Activated CD4-positive, alpha-beta T cell treated with anti-CD3 and anti-CD28 coated beads, Interleukin-2, Interleukin-4, amounts not matched to agents 100 ng/mL and 50 ng/mL, durations not matched to agents 16 hours and 8 hours (primary cell): ENCODE data around the gene SERAC1.
"Not testable (repeated sequence)": the region's sequence is repeated elsewhere in the genome, so short reads cannot be mapped to it uniquely, and the experiment has no call there.

Experiments used
- DNase-seq: peaks from one replicate; pipeline ENCODE4 v3.0.0-alpha.2; 2020; ENCODE audit warnings: low spot score

SERAC1 gene

DNA sequence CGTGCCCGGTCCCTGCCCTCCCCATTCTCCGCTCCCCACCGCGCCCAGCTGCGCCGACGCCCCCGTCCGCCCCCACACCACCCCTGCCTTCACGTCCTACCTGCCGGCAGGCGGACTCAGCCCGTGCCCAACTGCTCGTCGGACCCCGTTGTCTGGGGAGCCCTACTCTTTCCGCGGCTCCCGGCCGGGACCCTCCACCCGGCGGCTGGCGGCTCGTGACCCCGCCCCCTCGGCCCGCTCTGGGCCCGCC lies at the start of gene SERAC1:
TSS of gene SERAC1 (minus strand) at position 223 of the 250 bp plus-strand sequence. CDS start 9,899 bp downstream, outside the sequence.
- no peak for DNase-seq

DNA sequence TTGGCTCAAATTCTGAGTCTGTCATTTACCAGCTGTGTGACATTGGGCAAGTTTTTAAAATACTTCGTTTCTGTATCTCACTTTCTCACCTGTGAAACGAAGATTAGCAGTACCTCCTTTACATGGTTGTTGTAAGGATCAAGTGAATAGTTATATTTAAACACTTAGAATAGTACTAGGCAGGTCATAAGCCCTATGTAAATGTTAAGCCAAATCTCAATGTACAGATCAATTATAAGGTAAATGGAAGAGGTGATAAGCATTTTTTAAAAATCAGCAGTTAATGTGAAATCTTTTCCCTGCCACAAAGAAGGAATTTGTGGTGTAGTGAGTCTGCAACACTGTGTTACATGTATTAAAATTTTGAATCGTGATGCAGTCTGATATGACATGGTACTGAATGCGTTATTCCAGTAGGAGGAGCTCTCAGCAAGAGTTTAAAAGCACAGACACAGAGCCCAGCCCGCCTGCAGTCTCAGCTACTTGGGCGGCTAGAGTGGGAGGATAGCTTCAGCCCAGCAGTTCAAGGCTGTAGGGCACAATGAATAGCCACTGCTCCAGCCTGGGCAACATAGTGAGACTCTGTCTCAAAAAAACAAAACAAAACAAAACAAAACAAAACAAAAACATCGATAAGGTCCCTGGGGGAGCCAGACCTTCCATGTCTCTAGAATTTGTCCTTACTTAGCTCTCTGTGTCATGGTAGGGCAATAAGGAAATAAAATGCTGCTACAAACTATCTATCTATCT lies 46.0 kb upstream of the SERAC1 start:
- peak; percentile 82 for DNase-seq

DNA sequence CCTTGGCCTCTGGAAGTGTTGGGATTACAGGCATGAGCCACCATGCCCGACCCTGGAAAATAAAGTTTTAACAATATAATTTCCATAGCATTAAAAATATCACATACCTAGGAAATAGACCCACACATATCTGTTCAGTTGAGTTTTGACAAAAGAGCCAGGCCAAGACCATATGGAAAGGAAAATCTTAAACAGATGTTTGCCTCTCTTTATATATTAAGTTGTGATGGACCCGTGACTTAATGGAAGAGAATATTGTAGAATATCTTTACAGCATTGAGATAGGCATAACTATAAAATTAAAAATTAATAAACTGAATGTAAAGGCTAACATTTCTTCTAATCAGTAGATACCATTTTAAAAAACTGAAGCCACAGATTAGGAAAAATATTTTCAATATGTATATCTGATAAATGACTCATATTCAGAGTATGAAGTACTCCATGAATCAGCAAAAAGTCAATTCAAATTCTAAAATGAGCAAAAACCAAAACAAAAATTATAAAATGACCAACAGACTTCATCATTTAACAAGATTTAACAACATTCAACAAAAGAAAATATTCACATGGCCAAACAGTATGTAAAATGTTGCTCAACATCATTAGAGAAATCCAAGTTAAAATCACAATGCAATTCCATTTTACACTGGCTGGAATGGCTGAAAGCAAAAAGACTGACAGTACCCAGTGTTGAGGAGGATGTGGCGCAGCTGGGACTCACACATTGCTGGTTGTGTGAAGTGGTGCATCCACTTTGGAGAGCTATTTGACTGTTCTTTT lies 43.4 kb upstream of the SERAC1 start:
- DNase-seq, result peak; percentile 70

DNA sequence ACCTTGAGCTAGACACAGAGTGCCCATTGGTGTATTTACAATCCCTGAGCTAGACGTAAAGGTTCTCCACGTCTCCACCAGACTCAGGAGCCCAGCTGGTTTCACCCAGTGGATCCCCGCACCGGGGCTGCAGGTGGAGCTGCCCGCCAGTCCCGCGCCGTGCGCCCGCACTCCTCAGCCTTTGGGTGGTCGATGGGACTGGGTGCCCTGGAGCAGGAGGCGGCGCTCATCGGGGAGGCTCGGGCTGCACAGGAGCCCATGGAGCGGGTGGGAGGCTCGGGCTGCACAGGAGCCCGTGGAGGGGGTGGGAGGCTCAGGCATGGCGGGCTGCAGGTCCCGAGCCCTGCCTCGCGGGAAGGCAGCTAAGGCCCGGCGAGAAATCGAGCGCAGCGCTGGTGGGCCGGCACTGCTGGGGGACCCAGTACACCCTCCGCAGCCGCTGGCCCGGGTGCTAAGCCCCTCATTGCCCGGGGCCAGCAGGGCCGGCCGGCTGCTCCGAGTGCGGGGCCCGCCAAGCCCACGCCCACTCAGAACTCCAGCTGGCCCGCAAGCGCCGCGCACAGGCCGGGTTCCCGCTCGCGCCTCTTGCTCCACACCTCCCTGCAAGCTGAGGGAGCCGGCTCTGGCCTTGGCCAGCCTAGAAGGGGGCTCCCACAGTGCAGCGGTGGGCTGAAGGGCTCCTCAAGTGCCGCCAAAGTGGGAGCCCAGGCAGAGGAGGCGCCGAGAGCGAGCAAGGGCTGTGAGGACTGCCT lies 41.7 kb upstream of the SERAC1 start:
- not testable (repeated sequence) for DNase-seq

DNA sequence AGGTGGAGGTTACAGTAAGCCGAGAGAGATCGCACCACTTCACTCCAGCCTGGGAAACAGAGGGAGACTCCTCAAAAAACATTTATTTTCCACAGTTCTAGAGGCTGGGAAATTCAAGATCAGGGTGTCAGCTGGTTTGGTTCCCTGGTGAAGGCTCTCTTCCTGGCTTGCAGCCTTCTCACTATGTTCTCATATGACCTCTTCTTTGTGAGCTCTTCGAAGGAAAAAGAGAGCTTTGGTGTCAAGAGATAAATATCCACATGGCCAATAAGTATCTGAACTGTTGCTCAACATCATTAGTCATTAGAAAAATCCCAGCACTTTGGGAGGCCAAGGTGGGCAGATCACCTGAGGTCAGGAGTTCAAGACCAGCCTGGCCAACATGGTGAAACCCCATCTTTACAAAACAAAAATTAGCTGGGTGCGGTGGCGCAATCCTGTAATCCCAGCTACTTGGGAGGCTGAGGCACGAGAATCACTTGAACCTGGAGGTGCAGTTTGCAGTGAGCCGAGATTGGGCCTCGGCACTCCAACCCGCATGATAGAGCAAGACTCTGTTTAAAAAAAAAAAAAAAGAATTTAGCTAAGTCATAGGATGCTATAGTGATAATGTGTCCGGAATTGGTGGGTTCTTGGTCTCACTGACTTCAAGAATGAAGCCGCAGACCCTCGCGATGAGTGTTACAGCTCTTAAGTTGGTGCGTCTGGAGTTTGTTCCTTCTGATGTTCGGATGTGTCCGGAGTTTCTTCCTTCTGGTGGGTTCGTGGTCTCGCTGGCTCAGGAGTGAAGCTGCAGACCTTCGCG lies 40.4 kb upstream of the SERAC1 start:
- not testable (repeated sequence) for DNase-seq

DNA sequence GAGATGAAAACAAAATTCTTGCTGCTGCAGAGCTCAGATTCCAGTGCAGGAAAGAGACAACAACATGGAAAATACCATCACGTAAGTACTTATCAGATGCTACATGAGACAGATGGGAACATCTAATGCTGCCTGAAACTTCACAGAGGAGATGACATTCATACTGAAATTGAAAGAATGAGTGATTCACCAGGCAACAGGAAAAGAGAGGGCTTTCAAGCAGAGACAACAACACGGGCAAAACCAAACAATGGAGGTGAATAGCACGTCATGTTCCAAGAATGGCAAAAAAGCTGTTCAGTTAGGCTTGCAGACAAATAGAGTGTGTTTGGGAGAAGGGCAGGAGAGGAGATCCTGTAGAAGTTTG lies 39.3 kb upstream of the SERAC1 start:
- DNase-seq, result peak; percentile 92

DNA sequence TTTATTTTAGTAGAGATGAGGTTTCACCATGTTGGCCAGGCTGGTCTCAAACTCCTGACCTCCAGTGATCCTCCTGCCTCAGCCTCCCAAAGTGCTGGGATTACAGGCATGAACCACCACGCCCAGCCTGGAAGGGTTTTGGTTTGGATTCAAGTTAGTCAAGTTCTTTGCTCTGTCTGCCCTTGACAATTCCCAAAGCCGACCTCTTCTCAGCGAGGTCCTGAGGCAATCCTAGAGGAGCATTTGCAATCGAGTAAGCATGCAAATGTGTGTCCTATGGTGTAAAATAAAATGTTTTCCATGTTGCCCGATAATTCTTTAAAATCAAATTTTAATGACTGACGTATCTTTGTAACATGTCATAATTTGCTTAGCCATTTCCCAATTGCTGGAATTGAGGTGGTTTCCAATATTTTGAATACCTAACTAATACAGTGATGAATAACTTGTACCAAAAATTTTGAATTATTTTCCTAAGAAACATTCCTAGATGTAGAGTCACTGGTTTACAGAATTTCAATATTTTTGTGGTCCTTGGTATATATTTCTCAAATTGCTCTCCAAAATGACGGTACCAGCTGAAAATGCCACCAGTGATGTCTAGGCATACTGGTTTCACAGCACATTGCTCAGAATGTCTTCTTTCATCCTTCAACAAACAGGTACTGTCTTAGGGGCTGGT lies 38.8 kb upstream of the SERAC1 start:
- DNase-seq, result no peak

DNA sequence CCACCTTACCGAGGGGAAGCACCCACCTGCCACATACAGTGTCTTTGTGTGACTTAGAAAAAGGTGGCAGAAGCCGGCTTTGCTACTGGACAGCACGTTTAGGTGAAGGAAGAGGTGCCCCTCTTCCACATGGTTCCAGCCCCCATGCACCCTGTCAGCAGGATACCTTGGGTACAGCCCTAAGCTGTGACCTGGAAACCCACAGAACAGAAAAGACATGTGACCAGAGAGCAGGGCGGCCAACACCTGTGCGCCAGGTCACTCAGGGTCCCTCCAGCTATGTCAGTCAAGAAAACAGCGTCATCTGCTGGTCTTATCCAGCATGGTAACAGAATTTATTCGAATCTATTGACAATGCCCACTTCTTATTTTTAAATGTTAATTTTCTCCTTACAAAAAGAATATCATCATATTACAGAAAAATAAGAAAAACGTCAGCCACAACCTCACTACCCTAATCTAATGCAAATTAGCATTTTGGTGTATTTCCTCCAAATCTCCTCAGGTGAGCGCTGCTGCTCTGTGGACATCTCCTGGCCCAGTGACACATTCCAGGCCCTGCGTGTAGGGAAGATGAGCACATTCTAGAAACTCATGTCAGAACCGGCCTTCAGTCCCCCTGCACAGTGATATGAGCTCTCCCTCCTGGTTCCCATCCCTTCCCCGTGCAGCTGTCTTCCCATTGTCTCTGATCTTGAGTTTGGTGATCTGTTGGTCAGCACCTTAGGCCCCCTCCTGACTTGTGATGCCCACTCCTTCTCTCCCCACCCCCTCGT lies 37.3 kb upstream of the SERAC1 start:
- DNase-seq, result no peak

DNA sequence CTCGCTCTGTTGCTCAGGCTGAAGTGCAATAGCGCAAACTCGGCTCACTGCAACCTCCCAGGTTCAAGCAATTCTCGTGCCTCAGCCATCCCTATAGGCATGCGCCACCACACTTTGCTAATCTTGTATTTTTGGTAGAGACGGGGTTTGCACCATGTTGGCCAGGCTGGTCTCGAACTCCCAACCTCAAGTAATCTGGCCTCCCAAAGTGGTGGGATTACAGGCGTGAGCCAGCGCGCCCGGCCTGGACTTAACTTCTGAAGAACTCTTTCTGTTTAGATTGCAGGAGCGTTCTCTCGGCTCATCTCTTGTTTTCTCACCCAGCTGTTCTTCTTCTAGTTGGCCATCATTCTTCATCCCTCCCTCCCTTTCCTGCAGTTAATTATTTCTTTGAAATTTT lies 30.4 kb upstream of the SERAC1 start:
- DNase-seq, result no peak

DNA sequence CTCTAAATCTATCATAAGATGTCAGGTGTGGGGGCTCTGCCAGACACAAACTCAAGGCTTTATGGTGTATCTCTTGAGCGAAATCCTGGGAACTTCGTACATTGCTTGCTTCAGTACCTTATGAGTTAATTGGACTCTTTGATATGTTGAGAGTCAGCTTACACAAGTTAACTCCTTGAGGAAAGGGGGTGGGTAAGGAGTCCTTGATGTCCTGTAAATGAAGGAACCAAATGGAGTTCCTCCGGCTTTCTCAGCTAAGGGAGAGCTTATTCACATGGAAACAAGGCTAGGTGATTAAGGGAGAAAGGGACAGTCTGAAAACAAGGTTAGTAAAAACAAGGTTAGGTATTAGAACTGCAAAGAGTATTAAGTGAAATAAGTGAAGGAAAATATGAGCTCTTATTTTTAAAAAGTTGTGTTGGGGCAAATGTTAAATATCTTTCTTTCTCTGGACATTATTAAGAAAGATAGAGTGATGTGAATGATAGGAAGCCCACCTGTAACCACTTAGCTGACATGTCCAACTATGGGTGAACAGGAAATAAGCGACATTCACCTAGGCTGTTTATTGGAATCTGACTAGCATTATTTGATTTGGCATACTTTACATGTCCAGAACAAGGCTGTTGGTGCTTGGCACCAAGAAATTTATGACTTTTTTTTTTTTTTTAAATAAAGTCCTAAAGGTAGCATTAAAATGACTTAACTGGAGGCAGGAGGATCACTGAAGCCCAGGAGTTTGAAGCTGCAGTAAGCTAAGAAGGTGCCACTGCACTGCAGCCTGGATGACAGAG lies 26.6 kb upstream of the SERAC1 start:
- DNase-seq, result no peak

DNA sequence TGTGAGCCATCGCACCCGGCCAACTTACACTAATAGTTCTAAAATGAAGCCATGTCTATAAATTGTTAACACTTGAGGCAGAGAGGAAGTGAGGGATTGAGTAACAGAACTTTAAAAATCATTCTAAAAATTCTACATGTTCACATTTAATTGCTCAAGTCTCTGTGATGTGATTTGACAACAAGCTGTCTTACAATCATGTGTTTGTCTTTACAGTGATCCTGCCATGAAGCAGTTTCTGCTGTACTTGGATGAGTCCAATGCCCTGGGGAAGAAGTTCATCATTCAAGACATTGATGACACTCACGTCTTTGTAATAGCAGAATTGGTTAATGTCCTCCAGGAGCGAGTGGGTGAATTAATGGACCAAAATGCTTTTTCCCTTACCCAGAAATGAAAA lies 23.7 kb upstream of the SERAC1 start:
- no peak for DNase-seq

DNA sequence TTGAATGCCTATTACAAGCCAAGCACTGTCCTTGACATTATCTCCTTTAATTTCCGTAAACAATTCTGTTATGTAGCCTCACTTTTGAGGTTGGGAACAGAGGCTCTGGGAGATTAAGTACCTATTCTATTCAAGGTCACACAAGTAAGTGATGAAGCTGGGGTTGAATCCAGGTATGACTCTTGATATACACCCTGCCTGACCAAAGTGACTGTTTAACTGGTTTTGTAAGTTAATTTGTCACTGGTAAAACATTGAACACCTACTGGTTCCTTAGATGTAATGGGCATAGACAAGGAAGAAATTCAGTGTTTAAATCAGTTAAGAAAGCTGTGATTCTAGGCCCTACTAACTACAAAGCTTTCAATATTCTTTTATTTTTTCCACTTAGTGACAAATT lies 23.0 kb upstream of the SERAC1 start:
- DNase-seq, result no peak

DNA sequence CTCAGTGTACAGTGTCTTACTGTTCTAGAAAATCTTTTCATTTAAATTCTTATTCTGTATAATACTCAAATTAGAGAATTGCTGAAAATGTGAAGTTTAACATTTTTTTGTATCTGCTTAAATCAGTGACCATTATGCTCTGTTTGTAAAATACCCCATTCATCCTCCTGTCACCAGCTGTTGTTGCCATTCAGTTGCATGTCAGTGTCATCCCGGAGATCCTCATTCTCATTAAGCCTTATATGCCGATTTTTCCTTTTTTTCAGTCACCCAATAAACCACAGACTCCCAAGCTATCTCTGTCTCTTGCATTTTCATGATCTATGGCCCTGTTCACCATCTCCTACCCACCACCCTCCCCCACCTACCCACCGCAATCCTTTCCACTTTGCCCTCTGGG lies 20.5 kb upstream of the SERAC1 start:
- no peak for DNase-seq

DNA sequence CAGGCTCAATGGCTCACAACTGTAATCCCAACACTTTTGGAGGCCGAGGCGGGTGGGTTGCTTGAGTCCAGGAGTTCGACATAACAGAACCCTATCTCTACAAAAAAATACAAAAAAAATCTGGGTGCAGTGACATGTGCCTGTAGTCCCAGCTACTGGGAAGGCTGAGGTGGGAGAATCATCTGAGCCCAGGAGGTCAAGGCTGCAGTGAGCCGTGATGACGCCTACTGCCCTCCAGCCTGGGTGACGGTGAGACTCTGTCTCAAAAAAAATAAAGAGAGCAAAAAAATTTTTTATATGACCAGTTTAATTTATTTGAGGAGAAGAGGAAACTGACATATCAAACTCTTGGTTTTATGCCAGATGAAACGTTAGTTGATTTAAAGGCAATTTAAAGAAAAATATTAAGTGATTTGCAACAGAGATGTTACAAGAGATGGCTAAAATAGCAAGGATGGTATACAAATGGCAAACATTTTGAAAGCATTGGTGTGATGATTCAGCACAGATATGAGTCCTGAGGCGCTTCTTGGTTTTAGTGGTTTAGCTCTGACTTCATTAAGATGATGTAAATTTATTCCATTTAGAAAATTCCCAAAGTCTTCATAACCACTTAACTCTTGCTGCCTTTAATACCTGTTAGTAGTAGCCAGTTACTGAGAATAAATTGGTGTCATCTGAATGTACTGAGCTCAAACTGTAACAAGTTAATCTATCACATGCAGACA lies 17.8 kb upstream of the SERAC1 start:
- no peak for DNase-seq

DNA sequence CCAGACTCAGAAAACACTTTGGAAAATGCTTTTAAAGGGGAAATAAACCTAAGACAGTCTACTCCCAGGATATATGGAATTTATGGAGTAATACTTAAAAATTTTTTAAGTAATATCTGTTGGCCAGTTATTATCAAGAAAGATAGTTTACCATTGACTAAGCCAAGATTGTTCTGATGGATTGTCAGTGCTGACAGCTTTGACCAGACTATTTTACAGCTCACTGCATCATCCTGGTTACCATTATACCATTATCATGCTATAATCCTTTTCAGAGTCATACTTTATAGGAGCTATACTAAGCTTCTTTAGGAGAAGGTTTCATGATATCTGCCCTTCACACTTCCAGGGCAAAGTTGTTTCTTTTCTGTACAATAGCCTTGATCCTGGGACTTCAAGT lies 16.5 kb upstream of the SERAC1 start:
- no peak for DNase-seq

DNA sequence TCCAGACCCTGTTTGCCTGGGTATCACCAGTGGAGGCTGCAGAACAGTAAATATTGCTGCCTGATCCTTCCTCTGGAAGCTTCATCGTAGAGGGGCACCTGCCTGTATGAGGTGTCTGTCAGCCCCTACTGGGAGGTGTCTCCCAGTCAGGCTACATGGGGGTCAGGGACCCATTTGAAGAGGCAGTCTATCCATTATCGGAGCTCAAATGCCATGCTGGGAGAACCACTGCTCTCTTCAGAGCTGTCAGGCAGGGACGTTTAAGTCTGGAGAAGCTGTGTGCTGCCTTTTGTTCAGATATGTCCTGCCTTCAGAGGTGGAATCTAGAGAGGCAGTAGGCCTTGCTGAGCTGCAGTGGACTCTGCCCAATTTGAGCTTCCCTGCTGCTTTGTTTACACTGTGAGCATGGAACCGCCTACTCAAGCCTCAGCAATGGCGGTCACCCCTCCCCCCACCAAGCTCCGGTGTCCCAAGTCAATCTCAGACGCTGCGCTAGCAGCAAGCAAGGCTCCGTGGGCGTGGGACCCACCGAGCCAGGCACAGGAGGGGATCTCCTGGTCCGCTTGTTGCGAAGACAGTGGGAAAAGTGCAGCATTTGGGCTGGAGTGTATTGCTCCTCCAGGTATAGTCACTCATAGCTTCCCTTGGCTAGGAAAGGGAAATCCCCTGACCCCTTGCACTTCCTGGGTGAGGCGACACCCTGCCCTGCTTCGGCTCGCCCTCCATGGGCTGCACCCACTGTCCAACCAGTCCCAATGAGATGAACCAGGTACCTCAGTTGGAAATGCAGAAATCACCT lies 15.3 kb upstream of the SERAC1 start:
- not testable (repeated sequence) for DNase-seq

DNA sequence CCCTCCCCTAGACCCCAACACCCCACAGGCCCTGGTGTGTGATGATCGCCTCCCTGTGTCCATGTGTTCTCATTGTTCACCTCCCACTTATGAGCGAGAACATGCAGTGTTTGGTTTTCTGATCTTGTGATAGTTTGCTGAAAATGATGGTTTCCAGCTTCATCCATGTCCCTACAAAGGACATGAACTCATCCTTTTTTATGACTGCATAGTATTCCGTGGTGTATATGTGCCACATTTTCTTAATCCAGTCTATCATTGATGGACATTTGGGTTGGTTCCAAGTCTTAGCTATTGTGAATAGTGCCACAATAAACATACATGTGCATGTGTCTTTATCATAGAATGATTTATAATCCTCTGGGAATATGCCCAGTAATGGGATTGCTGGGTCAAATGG lies 9.7 kb upstream of the SERAC1 start:
- DNase-seq, result not testable (repeated sequence)

DNA sequence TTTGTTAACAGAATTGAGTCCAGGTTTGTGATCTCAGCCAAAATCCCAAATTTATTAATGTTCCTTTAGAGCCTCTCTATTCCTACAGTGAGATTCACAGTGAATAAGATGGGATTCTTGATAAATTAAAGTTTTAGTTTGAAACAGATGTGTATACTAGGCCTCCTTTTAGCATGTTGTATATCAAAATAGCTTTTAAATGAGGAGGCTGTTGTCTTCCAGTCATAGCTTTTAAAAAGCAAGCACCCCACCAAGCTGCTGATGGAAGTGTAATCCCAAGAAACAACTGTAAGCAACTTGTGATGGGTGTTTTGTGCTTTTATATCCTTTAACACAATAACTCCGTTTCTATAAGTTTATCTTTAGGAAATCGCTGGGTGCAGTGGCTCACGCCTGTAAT lies 7.0 kb upstream of the SERAC1 start:
- DNase-seq, result no peak

DNA sequence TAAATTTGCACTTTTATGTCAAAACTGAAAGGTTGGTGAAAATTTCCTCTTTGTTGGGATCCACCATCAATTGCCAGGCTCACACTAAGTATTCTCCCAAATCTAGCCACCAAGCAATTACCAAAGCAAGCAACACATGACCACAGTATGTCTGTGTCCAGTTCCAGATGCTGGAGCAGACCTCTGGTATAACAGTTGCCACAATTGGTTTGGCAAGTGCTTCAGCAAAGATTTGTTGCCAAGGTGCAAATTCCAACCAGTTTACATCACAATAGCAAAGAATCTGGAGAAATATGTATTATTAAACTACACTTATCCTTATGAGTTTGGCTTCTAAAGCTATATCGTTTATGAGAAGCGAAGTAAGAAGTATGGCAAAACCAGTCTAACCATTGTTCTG lies 6.5 kb upstream of the SERAC1 start:
- DNase-seq, result no peak
